ENCODE results near the gene RNF168. TPM values are rescaled to one million over a fixed set of nuclear protein-coding genes. Genes with fewer than 3 reads are reported as not detected.

Gene RNF168
- total RNA-seq, 1 experiment from 2014 or later = 18.9 TPM

- Histone ChIP-seq H3K4me3 (ENCODE audit: low read depth, low read length) (no peak overlapping the region), H3K36me3 (ENCODE audit: control insufficient read depth, insufficient read depth, low read length) (no peaks in the 10 kb centered on the region), H3K9me3 (no peaks in the 10 kb centered on the region), H3K4me1 (no peaks in the 10 kb centered on the region), H3K27me3 (replicated peaks; ENCODE audit: control insufficient read depth, insufficient read depth, low read length) (no peaks in the 10 kb centered on the region)
- Mint-ChIP-seq H3K27me3 (ENCODE audit: insufficient read depth, unreplicated experiment) (no peaks in the 10 kb centered on the region), H3K4me3 (ENCODE audit: unreplicated experiment) (no peak overlapping the region), H3K36me3 (ENCODE audit: insufficient read depth, unreplicated experiment) (no peaks in the 10 kb centered on the region), H3K27ac (ENCODE audit: unreplicated experiment) (no peak overlapping the region), H3K9me3 (ENCODE audit: unreplicated experiment) (peaks cover 19% of the 10 kb centered on the region), H3K4me1 (ENCODE audit: low read depth, unreplicated experiment) (no peaks in the 10 kb centered on the region)
- TF ChIP-seq CTCF (IDR thresholded peaks at IDR 0.05; ENCODE audit: insufficient read depth in 1 of 2, low read depth in 1 of 2, low read length in 1 of 2, severe bottlenecking in 1 of 2, unreplicated experiment in 1 of 2) = no peak
- ChIA-PET POLR2A (no interaction called here), CTCF (no interaction called here)
- intact Hi-C loops (cut with micrococcal nuclease; ENCODE audit: unreplicated experiment) = no loop called here
- BruUV-seq (replicated peaks) = no TSS peak
- no peak for DNase-seq
Observed at GRCh38 chr3:196531418-196531817, 27.9 kb upstream of the RNF168 start.

GRCh38 chr3:196528639-196529233, 25.2 kb upstream of the RNF168 start:
- H3K4me3 ChIP-seq (ENCODE audit: low read depth, low read length) = peak overlapping the region; percentile 46
- H3K4me1 ChIP-seq = no peaks in the 10 kb centered on the region
- Mint-ChIP-seq H3K27me3 (ENCODE audit: insufficient read depth, unreplicated experiment) (no peaks in the 10 kb centered on the region), H3K4me3 (ENCODE audit: unreplicated experiment) (peak overlapping the region; percentile 46), H3K36me3 (ENCODE audit: insufficient read depth, unreplicated experiment) (no peaks in the 10 kb centered on the region), H3K4me1 (ENCODE audit: low read depth, unreplicated experiment) (no peaks in the 10 kb centered on the region), H3K27ac (ENCODE audit: unreplicated experiment) (no peak overlapping the region), H3K9me3 (ENCODE audit: unreplicated experiment) (peaks cover 19% of the 10 kb centered on the region)
- peaks cover 6% of the 10 kb centered on the region; the same call in 1 of the 2 replicates for H3K9me3 ChIP-seq
- ChIA-PET CTCF (interaction anchor here (0.5 to 1.2 kb wide), 3 partner anchors 8 to 162 kb away, joined by 3 read pairs; no protein-coding TSS in a partner anchor), POLR2A (interaction anchor here (0.6 to 0.9 kb wide), 4 partner anchors 10 to 211 kb away, joined by 3 to 4 read pairs (median 4); partner anchors contain the start of genes FBXO45, PAK2 and WDR53)
- TF ChIP-seq CTCF (IDR thresholded peaks at IDR 0.05; ENCODE audit: insufficient read depth in 1 of 2, low read depth in 1 of 2, low read length in 1 of 2, severe bottlenecking in 1 of 2, unreplicated experiment in 1 of 2) = peak; percentile 28 to 43
- intact Hi-C loops (cut with micrococcal nuclease; ENCODE audit: unreplicated experiment) = no loop called here
- DNase-seq = peak; percentile 50 to 84
- no TSS peak for BruUV-seq (replicated peaks)
- no peaks in the 10 kb centered on the region for H3K36me3 ChIP-seq (ENCODE audit: control insufficient read depth, insufficient read depth, low read length)
- H3K27me3 ChIP-seq (replicated peaks; ENCODE audit: control insufficient read depth, insufficient read depth, low read length) = no peaks in the 10 kb centered on the region

- peaks cover 9% of the 10 kb centered on the region for H3K9me3 ChIP-seq
- ChIA-PET POLR2A (no interaction called here), CTCF (no interaction called here)
- no peak overlapping the region for H3K4me3 ChIP-seq (ENCODE audit: low read depth, low read length)
- no TSS peak for BruUV-seq (replicated peaks)
- no peaks in the 10 kb centered on the region for H3K27me3 ChIP-seq (replicated peaks; ENCODE audit: control insufficient read depth, insufficient read depth, low read length)
- H3K27ac Mint-ChIP-seq (ENCODE audit: unreplicated experiment) = no peak overlapping the region
- no peaks in the 10 kb centered on the region for H3K4me1 Mint-ChIP-seq (ENCODE audit: low read depth, unreplicated experiment)
- no peaks in the 10 kb centered on the region for H3K4me1 ChIP-seq
- TF ChIP-seq CTCF (IDR thresholded peaks at IDR 0.05; ENCODE audit: insufficient read depth in 1 of 2, low read depth in 1 of 2, low read length in 1 of 2, severe bottlenecking in 1 of 2, unreplicated experiment in 1 of 2) = no peak
- H3K9me3 Mint-ChIP-seq (ENCODE audit: unreplicated experiment) = peaks cover 19% of the 10 kb centered on the region
- no peaks in the 10 kb centered on the region for H3K27me3 Mint-ChIP-seq (ENCODE audit: insufficient read depth, unreplicated experiment)
- H3K36me3 ChIP-seq (ENCODE audit: control insufficient read depth, insufficient read depth, low read length) = no peaks in the 10 kb centered on the region
- DNase-seq = no peak
- H3K36me3 Mint-ChIP-seq (ENCODE audit: insufficient read depth, unreplicated experiment) = no peaks in the 10 kb centered on the region
- intact Hi-C loops (cut with micrococcal nuclease; ENCODE audit: unreplicated experiment) = no loop called here
- no peak overlapping the region for H3K4me3 Mint-ChIP-seq (ENCODE audit: unreplicated experiment)
Observed at GRCh38 chr3:196525141-196525540, 21.6 kb upstream of the RNF168 start.
